Glutamatergic neuron (in vitro differentiated cells): ENCODE measurements around the gene FCAMR. TPM values are rescaled to one million over a fixed set of nuclear protein-coding genes. Genes with fewer than 3 reads are reported as not detected.

Source experiments
- DNase-seq: peaks from one replicate; pipeline ENCODE4 v3.0.0; 2022
- H3K27ac Mint-ChIP-seq: one replicate; pipeline ENCODE4 v1.8.0; 2020; ENCODE audit warnings: mild to moderate bottlenecking, mixed read lengths, inconsistent platforms; ENCODE audit not compliant: unreplicated experiment
- H3K27me3 Mint-ChIP-seq: one replicate; pipeline ENCODE4 v1.8.0; 2020; ENCODE audit warnings: mild to moderate bottlenecking, moderate library complexity, mixed read lengths, inconsistent platforms; ENCODE audit not compliant: unreplicated experiment
- H3K36me3 Mint-ChIP-seq: one replicate; pipeline ENCODE4 v1.8.0; 2020; ENCODE audit warnings: mild to moderate bottlenecking, mixed read lengths, inconsistent platforms; ENCODE audit not compliant: unreplicated experiment
- H3K4me1 Mint-ChIP-seq: one replicate; pipeline ENCODE4 v1.8.0; 2020; ENCODE audit warnings: mild to moderate bottlenecking, low read depth, mixed read lengths, inconsistent platforms; ENCODE audit not compliant: unreplicated experiment
- H3K4me3 Mint-ChIP-seq: one replicate; pipeline ENCODE4 v1.8.0; 2020; ENCODE audit warnings: mild to moderate bottlenecking, mixed read lengths, inconsistent platforms; ENCODE audit not compliant: unreplicated experiment
- H3K9me3 Mint-ChIP-seq: one replicate; pipeline ENCODE4 v1.8.0; 2020; ENCODE audit warnings: mild to moderate bottlenecking, moderate library complexity, mixed read lengths, inconsistent platforms; ENCODE audit not compliant: unreplicated experiment
- total RNA-seq: library from RNA; stranded (reverse); fragmentation: NEBNext Ultra II Directional; extraction: Animal tissue kit (Norgen Biotek cat#: 25700); gene quantifications from one replicate; pipeline ENCODE4 v1.2.1, GENCODE V29; 2021; ENCODE audit not compliant: unreplicated experiment
- TF ChIP-seq, protein P1 (sequence below): fragments of 200-600 bp; sonication (generic); IDR thresholded peaks from one replicate; pipeline ENCODE4 v1.5.0; 2021; ENCODE audit not compliant: partially characterized antibody, unreplicated experiment

The FCAMR gene
- total RNA-seq, 1 donor from 2014 or later, result not detected

- peak; percentile 75 for DNase-seq
- Mint-ChIP-seq H3K27me3 (peaks cover 13% of the 10 kb centered on the region), H3K27ac (no peak overlapping the region), H3K9me3 (no peaks in the 10 kb centered on the region), H3K4me3 (no peak overlapping the region), H3K36me3 (no peaks in the 10 kb centered on the region), H3K4me1 (no peaks in the 10 kb centered on the region)
- TF ChIP-seq, protein P1, sequence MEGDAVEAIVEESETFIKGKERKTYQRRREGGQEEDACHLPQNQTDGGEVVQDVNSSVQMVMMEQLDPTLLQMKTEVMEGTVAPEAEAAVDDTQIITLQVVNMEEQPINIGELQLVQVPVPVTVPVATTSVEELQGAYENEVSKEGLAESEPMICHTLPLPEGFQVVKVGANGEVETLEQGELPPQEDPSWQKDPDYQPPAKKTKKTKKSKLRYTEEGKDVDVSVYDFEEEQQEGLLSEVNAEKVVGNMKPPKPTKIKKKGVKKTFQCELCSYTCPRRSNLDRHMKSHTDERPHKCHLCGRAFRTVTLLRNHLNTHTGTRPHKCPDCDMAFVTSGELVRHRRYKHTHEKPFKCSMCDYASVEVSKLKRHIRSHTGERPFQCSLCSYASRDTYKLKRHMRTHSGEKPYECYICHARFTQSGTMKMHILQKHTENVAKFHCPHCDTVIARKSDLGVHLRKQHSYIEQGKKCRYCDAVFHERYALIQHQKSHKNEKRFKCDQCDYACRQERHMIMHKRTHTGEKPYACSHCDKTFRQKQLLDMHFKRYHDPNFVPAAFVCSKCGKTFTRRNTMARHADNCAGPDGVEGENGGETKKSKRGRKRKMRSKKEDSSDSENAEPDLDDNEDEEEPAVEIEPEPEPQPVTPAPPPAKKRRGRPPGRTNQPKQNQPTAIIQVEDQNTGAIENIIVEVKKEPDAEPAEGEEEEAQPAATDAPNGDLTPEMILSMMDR, result peak; percentile 85
These were observed 57.7 kb downstream of the FCAMR start for GRCh38 chr1:206912445-206913095.

- no peak for DNase-seq
- TF ChIP-seq, protein P1, result peak; percentile 95
- H3K4me3 Mint-ChIP-seq, result no peak overlapping the region
- H3K4me1 Mint-ChIP-seq, result no peaks in the 10 kb centered on the region
- peaks cover 17% of the 10 kb centered on the region for H3K27me3 Mint-ChIP-seq
- no peaks in the 10 kb centered on the region for H3K36me3 Mint-ChIP-seq
- H3K9me3 Mint-ChIP-seq, result no peaks in the 10 kb centered on the region
- no peak overlapping the region for H3K27ac Mint-ChIP-seq
These were observed 59.1 kb downstream of the FCAMR start for GRCh38 chr1:206911064-206911663.

DNA sequence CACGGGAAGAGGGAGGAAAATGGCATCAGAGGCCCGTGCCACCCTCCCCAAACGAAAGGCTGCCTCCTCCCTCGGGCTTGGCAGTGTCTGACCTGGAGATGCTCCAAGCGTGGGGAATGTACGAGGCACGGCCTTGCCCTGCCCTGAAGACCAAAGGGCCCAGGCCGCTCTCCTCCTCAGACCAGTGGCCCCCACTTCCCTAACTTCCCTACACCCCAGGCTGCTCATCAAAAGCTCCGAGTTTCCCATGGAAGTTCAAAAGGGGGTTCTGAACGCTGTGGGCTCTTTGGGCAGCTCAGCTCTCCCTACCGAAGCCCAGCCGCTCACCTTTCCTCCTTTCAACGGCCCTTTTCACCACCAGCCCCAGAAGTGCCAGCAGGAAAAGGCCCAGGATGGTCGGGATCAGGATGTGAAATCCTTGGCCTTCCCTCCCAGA, 60.4 kb downstream of the FCAMR start:
- no peak for DNase-seq
- TF ChIP-seq, protein P1, result no peak
- Mint-ChIP-seq H3K36me3 (no peaks in the 10 kb centered on the region), H3K9me3 (no peaks in the 10 kb centered on the region), H3K4me3 (peak overlapping the region; percentile 67), H3K4me1 (no peaks in the 10 kb centered on the region), H3K27ac (no peak overlapping the region), H3K27me3 (peaks cover 17% of the 10 kb centered on the region)

DNA sequence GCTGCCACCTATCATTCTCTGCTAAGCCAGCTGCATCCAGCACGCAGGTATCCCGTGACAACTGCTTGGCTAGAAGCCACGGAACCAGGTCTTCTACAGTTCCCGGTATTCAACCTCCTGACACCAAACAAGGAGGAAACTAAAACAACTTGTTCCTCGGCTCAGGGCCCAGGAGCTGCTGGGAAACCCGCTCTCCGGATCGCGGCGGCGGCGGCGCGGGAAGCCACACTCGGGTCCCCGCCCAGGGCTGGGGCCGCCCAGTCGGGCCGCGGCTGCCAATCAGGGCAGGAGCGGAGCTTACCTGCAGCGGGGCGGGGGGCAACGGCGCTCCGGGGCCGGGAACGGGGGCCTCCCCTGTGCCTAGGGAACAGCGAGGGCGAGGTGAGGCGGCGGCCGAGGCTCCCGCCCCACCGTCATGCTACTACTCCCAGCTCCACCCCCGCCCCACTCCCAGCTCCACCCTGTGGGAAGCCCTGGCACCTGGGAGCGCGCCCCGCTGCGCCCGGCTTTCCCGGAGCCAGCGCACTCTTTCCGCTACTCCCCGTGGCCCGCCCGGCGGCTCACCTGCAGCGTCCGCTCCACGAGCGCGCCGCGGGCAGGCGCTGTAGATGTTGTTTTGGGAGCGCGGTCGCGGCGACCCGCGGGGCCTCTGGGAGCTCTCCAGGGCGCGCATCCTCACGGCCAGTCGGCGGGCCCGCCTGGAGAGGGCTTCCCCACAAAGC, 60.9 kb downstream of the FCAMR start:
- Mint-ChIP-seq H3K27ac (no peak overlapping the region), H3K36me3 (no peaks in the 10 kb centered on the region), H3K4me3 (peak overlapping the region; percentile 67), H3K27me3 (peaks cover 15% of the 10 kb centered on the region), H3K9me3 (peaks cover 2% of the 10 kb centered on the region), H3K4me1 (no peaks in the 10 kb centered on the region)
- TF ChIP-seq, protein P1, result no peak
- peak; percentile 37 for DNase-seq
